ENCODE measurements around the gene PELO.

The PELO gene

GRCh38 chr5:52811067-52811749, 23.5 kb downstream of the PELO start:
- H3K4me1 ChIP-seq (ENCODE audit: control insufficient read depth, insufficient read depth, low read length): peaks cover 8% of the 10 kb centered on the region
- POLR2A ChIA-PET: no interaction called here
- H3K4me3 ChIP-seq (ENCODE audit: low read depth, low read length): no peak overlapping the region
- TF ChIP-seq OSR2 (tag by site-specific recombination; IDR thresholded peaks at IDR 0.05) (no peak), ZSCAN16 (tag by site-specific recombination; IDR thresholded peaks at IDR 0.05) (no peak), ZNF324 (tag by site-specific recombination; IDR thresholded peaks at IDR 0.05) (no peak), ZBTB20 (tag by site-specific recombination; IDR thresholded peaks at IDR 0.05) (no peak), ZNF248 (tag by site-specific recombination; IDR thresholded peaks at IDR 0.05) (no peak), ZNF707 (tag by site-specific recombination; IDR thresholded peaks at IDR 0.05) (no peak), FEZF1 (tag by site-specific recombination; IDR thresholded peaks at IDR 0.05) (no peak), ZNF157 (tag by site-specific recombination; IDR thresholded peaks at IDR 0.05) (no peak), ZNF114 (tag by site-specific recombination; IDR thresholded peaks at IDR 0.05) (no peak)
- H3K36me3 ChIP-seq (ENCODE audit: control insufficient read depth in 2 of 2, insufficient read depth in 1 of 2, low read length in 2 of 2): no peaks in the 10 kb centered on the region
- H3K27ac ChIP-seq (ENCODE audit: extremely low read depth, low read depth, low read length): no peak overlapping the region
- H3K9me3 ChIP-seq (ENCODE audit: control insufficient read depth, insufficient read depth, low read depth, low read length): no peaks in the 10 kb centered on the region
- CTCF ChIA-PET: interaction anchor here (0.5 kb wide), 1 partner anchor 115 kb away, joined by 3 read pairs; no protein-coding TSS in a partner anchor

GRCh38 chr5:52814352-52815148, 26.8 kb downstream of the PELO start:
- Histone ChIP-seq H3K36me3 (ENCODE audit: control insufficient read depth in 2 of 2, insufficient read depth in 1 of 2, low read length in 2 of 2) (no peaks in the 10 kb centered on the region), H3K4me1 (ENCODE audit: control insufficient read depth, insufficient read depth, low read length) (0 out of 2 replicates have a peak, but pooled peaks cover 5% of the 10 kb centered on the region), H3K27ac (ENCODE audit: extremely low read depth, low read depth, low read length) (no peak overlapping the region), H3K9me3 (ENCODE audit: control insufficient read depth, insufficient read depth, low read depth, low read length) (no peaks in the 10 kb centered on the region), H3K4me3 (ENCODE audit: low read depth, low read length) (no peak overlapping the region)
- TF ChIP-seq ZNF133 (tag by site-specific recombination; IDR thresholded peaks at IDR 0.05): no peak
- no peak for TF ChIP-seq KLF17 (tag by site-specific recombination; IDR thresholded peaks at IDR 0.05)
- TF ChIP-seq ZNF514 (tag by site-specific recombination; IDR thresholded peaks at IDR 0.05): no peak
- ChIA-PET CTCF (interaction anchor here (1.4 kb wide), 1 partner anchor 15 kb away, joined by 3 read pairs; no protein-coding TSS in a partner anchor), POLR2A (interaction anchor here (1.7 kb wide), 1 partner anchor 9 kb away, joined by 3 read pairs; no protein-coding TSS in a partner anchor)

- CTCF ChIA-PET: no interaction called here
- Histone ChIP-seq H3K4me3 (ENCODE audit: low read depth, low read length) (no peak overlapping the region), H3K9me3 (ENCODE audit: control insufficient read depth, insufficient read depth, low read depth, low read length) (no peaks in the 10 kb centered on the region), H3K4me1 (ENCODE audit: control insufficient read depth, insufficient read depth, low read length) (0 out of 2 replicates have a peak, but pooled peaks cover 5% of the 10 kb centered on the region), H3K27ac (ENCODE audit: extremely low read depth, low read depth, low read length) (no peak overlapping the region), H3K36me3 (ENCODE audit: control insufficient read depth in 2 of 2, insufficient read depth in 1 of 2, low read length in 2 of 2) (no peaks in the 10 kb centered on the region)
- POLR2A ChIA-PET: no interaction called here
- no peak for TF ChIP-seq HIC1 (tag by site-specific recombination; IDR thresholded peaks at IDR 0.05)
- TF ChIP-seq ZNF610 (tag by site-specific recombination; IDR thresholded peaks at IDR 0.05; ENCODE audit: borderline replicate concordance): no peak
- no peak for TF ChIP-seq ZNF423 (tag by site-specific recombination; IDR thresholded peaks at IDR 0.05)
- no peak for TF ChIP-seq SCRT1 (tag by site-specific recombination; IDR thresholded peaks at IDR 0.05; ENCODE audit: borderline replicate concordance)
- TF ChIP-seq ZNF561 (tag by site-specific recombination; IDR thresholded peaks at IDR 0.05; ENCODE audit: borderline replicate concordance): no peak
- TF ChIP-seq TSHZ1 (tag by site-specific recombination; IDR thresholded peaks at IDR 0.05; ENCODE audit: borderline replicate concordance): no peak
Observed at GRCh38 chr5:52817818-52818217, 30.1 kb downstream of the PELO start.

Data from HEK293 (cell line).